KMS-11 (cell line): ENCODE data around the gene TEX22.

ENCODE experiments used
- H2AFZ ChIP-seq: fragments of 200-600 bp; sonication (generic); 2 replicates; pipeline ENCODE4 v1.6.1; 2016; ENCODE audit warnings: antibody characterized with exemption, mixed run types, low read depth
- H3K27ac ChIP-seq: fragments of 200-600 bp; sonication (generic); 2 replicates; pipeline ENCODE4 v1.6.1; 2016; ENCODE audit warnings: mild to moderate bottlenecking, mixed run types
- H3K27me3 ChIP-seq: fragments of 200-600 bp; sonication (generic); 2 replicates; pipeline ENCODE4 v1.6.1; 2017; ENCODE audit warnings: mild to moderate bottlenecking, low read depth, mixed run types, moderate library complexity; ENCODE audit not compliant: insufficient read depth
- H3K36me3 ChIP-seq: fragments of 200-600 bp; sonication (generic); 2 replicates; pipeline ENCODE4 v1.6.1; 2017; ENCODE audit warnings: mild to moderate bottlenecking, mixed run types; ENCODE audit not compliant: insufficient read depth
- H3K4me1 ChIP-seq: fragments of 200-600 bp; sonication (generic); 2 replicates; pipeline ENCODE4 v1.6.1; 2016; ENCODE audit warnings: mild to moderate bottlenecking, low read depth, mixed run types; ENCODE audit not compliant: poor library complexity, severe bottlenecking
- H3K4me2 ChIP-seq: fragments of 200-600 bp; sonication (generic); 2 replicates; pipeline ENCODE4 v1.7.0; 2016; ENCODE audit warnings: mild to moderate bottlenecking, mixed run types
- H3K4me3 ChIP-seq: fragments of 200-600 bp; sonication (generic); IDR thresholded peaks from 2 replicates; pipeline ENCODE4 v1.6.1; 2017; ENCODE audit warnings: low read depth, low read length, mixed read lengths; ENCODE audit not compliant: insufficient read depth
- H3K79me2 ChIP-seq: fragments of 200-600 bp; sonication (generic); 2 replicates; pipeline ENCODE4 v1.6.1; 2016; ENCODE audit warnings: low read depth, mixed run types; ENCODE audit not compliant: insufficient read depth
- H3K9ac ChIP-seq: fragments of 200-600 bp; sonication (generic); 2 replicates; pipeline ENCODE4 v1.6.1; 2016; ENCODE audit warnings: mild to moderate bottlenecking, mixed run types
- H4K20me1 ChIP-seq: fragments of 200-600 bp; sonication (generic); 2 replicates; pipeline ENCODE4 v1.6.1; 2016; ENCODE audit warnings: mild to moderate bottlenecking, mixed run types; ENCODE audit not compliant: insufficient read depth
- CTCF ChIP-seq: fragments of 200-600 bp; sonication (generic); conservative IDR thresholded peaks from 2 replicates; pipeline ENCODE4 v1.6.1; 2017; ENCODE audit warnings: low read depth, mild to moderate bottlenecking, antibody characterized with exemption, low read length, moderate library complexity, mixed read lengths

TEX22 gene

GRCh38 chr14:105431256-105431655 is 32.9 kb downstream of the TEX22 start:
- H3K4me3 ChIP-seq: no peak overlapping the region
- H3K4me1 ChIP-seq: peaks cover 20% of the 10 kb centered on the region
- peaks cover 2% of the 10 kb centered on the region; the same call in 1 of the 2 replicates for H4K20me1 ChIP-seq
- no peak overlapping the region for H3K4me2 ChIP-seq
- H3K27ac ChIP-seq: no peak overlapping the region
- no peaks in the 10 kb centered on the region for H3K36me3 ChIP-seq
- H3K9ac ChIP-seq: no peak overlapping the region
- peaks cover 33% of the 10 kb centered on the region for H3K79me2 ChIP-seq
- no peak overlapping the region for H2AFZ ChIP-seq
- no peaks in the 10 kb centered on the region for H3K27me3 ChIP-seq
- TF ChIP-seq CTCF: no peak

- Histone ChIP-seq H3K9ac (no peak overlapping the region), H3K79me2 (peaks cover 46% of the 10 kb centered on the region), H4K20me1 (peaks cover 9% of the 10 kb centered on the region; the same call in 1 of the 2 replicates), H3K4me2 (no peak overlapping the region), H3K27me3 (no peaks in the 10 kb centered on the region), H3K4me1 (peaks cover 20% of the 10 kb centered on the region), H2AFZ (no peak overlapping the region), H3K27ac (no peak overlapping the region), H3K36me3 (no peaks in the 10 kb centered on the region), H3K4me3 (no peak overlapping the region)
- no peak for TF ChIP-seq CTCF
These were observed 34.3 kb downstream of the TEX22 start for GRCh38 chr14:105432657-105433056.

- H3K27ac ChIP-seq: no peak overlapping the region
- no peak overlapping the region for H3K9ac ChIP-seq
- H3K4me1 ChIP-seq: peaks cover 20% of the 10 kb centered on the region
- no peak overlapping the region for H2AFZ ChIP-seq
- peaks cover 9% of the 10 kb centered on the region; the same call in 1 of the 2 replicates for H4K20me1 ChIP-seq
- no peaks in the 10 kb centered on the region for H3K27me3 ChIP-seq
- H3K4me3 ChIP-seq: no peak overlapping the region
- TF ChIP-seq CTCF: no peak
- peaks cover 49% of the 10 kb centered on the region for H3K79me2 ChIP-seq
- H3K4me2 ChIP-seq: no peak overlapping the region
- no peaks in the 10 kb centered on the region for H3K36me3 ChIP-seq
These were observed 34.8 kb downstream of the TEX22 start for GRCh38 chr14:105433161-105433605.

GRCh38 chr14:105436402-105436801 is 38.1 kb downstream of the TEX22 start:
- Histone ChIP-seq H4K20me1 (peaks cover 9% of the 10 kb centered on the region; the same call in 1 of the 2 replicates), H2AFZ (no peak overlapping the region), H3K9ac (no peak overlapping the region), H3K36me3 (no peaks in the 10 kb centered on the region), H3K27ac (no peak overlapping the region), H3K79me2 (peaks cover 43% of the 10 kb centered on the region), H3K27me3 (no peaks in the 10 kb centered on the region), H3K4me2 (no peak overlapping the region), H3K4me1 (peaks cover 20% of the 10 kb centered on the region), H3K4me3 (no peak overlapping the region)
- no peak for TF ChIP-seq CTCF
